Motor neuron (in vitro differentiated cells): ENCODE results near the gene FAM110D. TPM values are rescaled to one million over a fixed set of nuclear protein-coding genes. Genes with fewer than 3 reads are reported as not detected.

Experiments
- ATAC-seq, 8 experiments: fragments of 200-7000 bp; cut with Tn5 transposase; replicated peaks in 6 of 8; 2 replicates each; pipeline ENCODE4 v1.8.0; 2021; ENCODE audit warnings: mild to moderate bottlenecking in 8 of 8, moderate library complexity in 8 of 8
- H3K27ac ChIP-seq, 2 donors: fragments of 250-450 bp; sonication (Bioruptor Pico); 2 replicates each; pipeline ENCODE4 v1.9.0; 2021; ENCODE audit warnings: antibody characterized with exemption in 2 of 2, mild to moderate bottlenecking in 2 of 2, moderate library complexity in 1 of 2
- H3K4me1 ChIP-seq, 2 donors: fragments of 250-450 bp; sonication (Bioruptor Pico); replicated peaks in 1 of 2; 2 replicates each; pipeline ENCODE4 v1.6.1; 2021; ENCODE audit warnings: antibody characterized with exemption in 2 of 2, mild to moderate bottlenecking in 2 of 2, moderate library complexity in 1 of 2
- H3K4me3 ChIP-seq, 5 donors: fragments of 250-450 bp; sonication (Bioruptor Pico); 2 replicates each; pipeline ENCODE4 v1.9.0; 2021; ENCODE audit warnings: antibody characterized with exemption in 5 of 5, mild to moderate bottlenecking in 5 of 5, moderate library complexity in 4 of 5
- WGBS, 10 experiments: fragments of 450-650 bp; shearing (Covaris generic); methylation state at CpG; one replicate each; pipeline ENCODE4 v1.0.0; 2022; 5-methylcytosine and 5-hydroxymethylcytosine counted together
- in situ Hi-C, 9 experiments: fragments of 400-800 bp; cut with MboI; loops; one replicate each; pipeline ENCODE4 v1.15.0; 2021; ENCODE audit warnings: low sequenced_read_pairs in 9 of 9, low pct_unique_long_range_greater_than_20kb in 2 of 9; ENCODE audit not compliant: unreplicated experiment in 9 of 9
- total RNA-seq, 8 experiments: library from RNA; unstranded; fragments of 300-600 nt; gene quantifications; 2 replicates each; pipeline versions ENCODE4 v1.2.3 to v1.2.4, GENCODE V29; 2022

Gene FAM110D
- total RNA-seq, 8 experiments from 2014 or later = 0.15 to 1.1 (median 0.52) TPM

DNA sequence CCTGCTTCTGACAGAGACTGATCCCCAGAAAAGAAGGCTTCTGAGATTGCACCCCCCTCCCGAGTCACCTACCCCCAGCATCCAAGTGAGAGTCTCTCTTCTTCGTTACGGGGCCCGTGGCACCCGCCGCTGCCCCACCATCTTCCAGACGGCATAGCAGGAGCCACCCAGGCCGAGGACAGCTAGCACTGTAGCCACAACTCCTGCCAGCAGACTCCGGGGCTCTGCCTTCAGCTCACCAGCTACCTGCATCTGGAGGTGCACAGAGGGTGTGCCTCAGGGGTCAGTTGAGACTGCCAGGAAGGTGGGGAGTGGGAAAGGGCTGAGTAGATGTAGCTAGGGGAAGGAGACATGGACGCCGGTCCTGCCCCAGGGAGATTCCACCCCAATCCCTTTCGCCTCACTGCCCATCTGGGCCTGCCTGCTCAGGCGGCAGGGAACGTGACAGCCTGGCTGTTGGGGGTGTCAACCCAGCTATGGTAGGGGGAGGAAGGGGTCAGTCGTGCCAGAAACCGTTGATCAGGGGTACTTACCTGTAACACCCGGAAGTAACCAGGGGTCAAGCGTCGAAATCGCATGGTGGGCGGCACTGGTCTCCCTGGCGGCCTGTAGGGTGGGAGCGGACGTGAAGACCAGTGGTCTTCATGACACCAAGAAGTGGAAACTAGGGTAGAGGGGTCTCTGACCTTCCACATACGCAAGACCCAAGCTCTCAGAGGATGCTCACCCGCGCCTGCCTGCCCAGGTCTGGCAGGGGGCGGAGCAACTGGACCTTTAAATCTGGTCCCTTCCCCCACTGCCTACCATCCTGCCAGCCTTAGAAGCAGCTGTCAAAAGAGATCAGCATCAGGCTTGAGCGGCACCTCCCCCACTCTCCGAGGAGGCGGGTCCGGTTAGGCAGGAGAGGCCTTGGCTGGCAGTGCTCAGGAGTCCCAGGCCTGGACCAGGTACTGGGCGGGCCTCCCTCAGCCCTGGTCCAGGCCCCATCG, 12.5 kb downstream of the FAM110D start, which contains the start of gene ZNF593OS:
Gene ZNF593OS (minus strand): TSS at position 749 of the 989 bp plus-strand sequence. CDS start 171 bp downstream, at position 578.
- in situ Hi-C loops = no loop called here
- H3K4me3 ChIP-seq = peak within 1 kb of the TSS; percentile 65 to 91 (median 76)
- 85 to 93% (median 87%) methylated on average over 2 to 21 of the region's 34 CpGs; no CpG with 5 or more reads in 5 of the 10 experiments for WGBS, 10 experiments
- H3K4me1 ChIP-seq = peaks cover 24 to 29% of the 10 kb centered on the region in 2 donors
- ATAC-seq = no peak
- no peak within 1 kb of the TSS for H3K27ac ChIP-seq

GRCh38 chr1:26175346-26175745, 16.5 kb downstream of the FAM110D start:
- H3K4me1 ChIP-seq = peaks cover 9 to 14% of the 10 kb centered on the region in 2 donors
- 86 to 100% (median 92%) methylated on average over 1 to 5 of the region's 8 CpGs for WGBS, 10 experiments
- no peak for ATAC-seq
- no peak overlapping the region for H3K4me3 ChIP-seq
- in situ Hi-C loops = no loop called here
- no peak overlapping the region for H3K27ac ChIP-seq

DNA sequence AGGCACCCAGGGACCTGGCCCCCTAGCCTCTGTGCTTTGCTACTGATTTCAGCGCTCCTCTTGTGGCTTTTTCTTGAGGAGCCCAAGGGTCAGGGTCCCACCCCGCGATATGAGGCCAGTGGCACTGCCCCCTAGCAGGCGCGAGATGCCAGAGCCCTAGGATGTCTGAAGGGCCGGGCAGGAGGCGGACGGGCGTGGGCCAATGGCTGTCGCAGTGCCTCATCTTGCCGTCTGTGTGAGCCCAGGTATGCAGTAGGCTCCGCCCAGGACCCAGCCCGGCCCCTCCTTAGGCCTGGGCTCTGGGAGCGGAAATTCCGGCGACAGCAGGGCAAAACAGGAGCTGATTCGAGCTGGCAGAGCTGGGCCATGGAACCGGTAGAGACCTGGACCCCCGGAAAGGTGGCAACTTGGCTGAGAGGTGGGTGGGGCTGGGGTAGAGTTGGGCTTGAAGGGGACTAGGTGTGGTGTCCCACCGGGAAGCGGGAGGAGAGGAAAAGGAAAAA, 18.4 kb downstream of the FAM110D start, which contains the start of gene CNKSR1:
Gene CNKSR1 (plus strand): TSS at position 310 of the 503 bp plus-strand sequence. CDS start 57 bp downstream, at position 367.
- in situ Hi-C loops = no loop called here
- H3K4me1 ChIP-seq = no peaks in the 10 kb centered on the region
- WGBS, 10 experiments = 40 to 87% (median 50%) methylated on average over 2 to 8 of the region's 21 CpGs; no CpG with 5 or more reads in 5 of the 10 experiments
- no peak within 1 kb of the TSS for H3K4me3 ChIP-seq
- no peak within 1 kb of the TSS for H3K27ac ChIP-seq
- peak in 2 of 8 experiments; percentile 14 to 29 for ATAC-seq

GRCh38 chr1:26180010-26180506, 21.2 kb downstream of the FAM110D start:
- no peak for ATAC-seq
- Histone ChIP-seq H3K4me3 (no peak overlapping the region), H3K27ac (no peak overlapping the region), H3K4me1 (no peaks in the 10 kb centered on the region)
- 41 to 92% (median 66%) methylated on average over 2 to 4 of the region's 4 CpGs; no CpG with 5 or more reads in 4 of the 10 experiments for WGBS, 10 experiments
- in situ Hi-C loops = no loop called here

DNA sequence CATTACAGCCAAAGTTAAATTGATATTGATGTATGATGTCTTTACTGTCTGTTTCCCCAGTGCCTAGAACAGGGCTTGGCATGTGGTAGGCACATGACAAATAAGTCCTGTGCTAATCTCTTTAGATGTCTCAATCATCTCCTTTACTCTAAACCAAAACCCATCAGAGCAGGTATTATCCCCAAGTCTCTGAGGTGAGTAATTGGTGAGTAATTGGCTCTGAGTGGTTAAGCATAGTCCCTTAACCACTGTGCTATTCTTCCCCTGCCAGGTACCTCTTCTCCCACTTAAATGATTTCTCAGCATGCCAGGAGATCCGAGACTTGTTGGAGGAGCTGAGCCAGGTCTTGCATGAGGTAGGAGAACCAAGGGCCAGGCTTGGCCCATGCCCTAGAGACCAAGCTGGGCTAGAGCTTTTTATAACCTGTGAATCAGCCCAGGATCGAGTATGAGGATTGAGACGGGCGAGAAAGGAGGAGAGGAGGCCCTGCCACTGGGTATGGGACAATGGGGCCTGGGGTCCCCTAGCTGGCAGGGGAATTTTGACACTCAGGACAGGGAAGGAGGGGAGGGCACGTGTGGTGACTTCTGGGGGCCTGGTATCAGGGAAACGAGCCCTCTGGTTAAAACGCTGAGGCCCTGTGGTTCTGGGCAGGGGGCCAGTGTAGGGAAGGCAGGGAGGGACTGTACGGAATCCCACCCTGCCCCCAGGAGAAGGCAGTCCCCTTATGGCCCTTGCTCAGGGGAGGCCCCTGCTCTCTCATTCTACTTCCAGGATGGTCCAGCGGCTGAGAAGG, 22.9 kb downstream of the FAM110D start:
- Histone ChIP-seq H3K4me3 (no peak overlapping the region), H3K4me1 (no peaks in the 10 kb centered on the region), H3K27ac (no peak overlapping the region)
- 48 to 100% (median 58%) methylated on average over 1 to 5 of the region's 9 CpGs; no CpG with 5 or more reads in 5 of the 10 experiments for WGBS, 10 experiments
- in situ Hi-C loops = no loop called here
- peak in 1 of 8 experiments; percentile 6 for ATAC-seq

GRCh38 chr1:26182383-26182696, 23.5 kb downstream of the FAM110D start:
- in situ Hi-C loops = no loop called here
- ATAC-seq = peak in 2 of 8 experiments; percentile 4 to 10
- Histone ChIP-seq H3K4me1 (no peaks in the 10 kb centered on the region), H3K4me3 (no peak overlapping the region), H3K27ac (no peak overlapping the region)
- WGBS, 10 experiments = 73 to 90% methylated on average over 2 to 4 of the region's 7 CpGs; no CpG with 5 or more reads in 8 of the 10 experiments

DNA sequence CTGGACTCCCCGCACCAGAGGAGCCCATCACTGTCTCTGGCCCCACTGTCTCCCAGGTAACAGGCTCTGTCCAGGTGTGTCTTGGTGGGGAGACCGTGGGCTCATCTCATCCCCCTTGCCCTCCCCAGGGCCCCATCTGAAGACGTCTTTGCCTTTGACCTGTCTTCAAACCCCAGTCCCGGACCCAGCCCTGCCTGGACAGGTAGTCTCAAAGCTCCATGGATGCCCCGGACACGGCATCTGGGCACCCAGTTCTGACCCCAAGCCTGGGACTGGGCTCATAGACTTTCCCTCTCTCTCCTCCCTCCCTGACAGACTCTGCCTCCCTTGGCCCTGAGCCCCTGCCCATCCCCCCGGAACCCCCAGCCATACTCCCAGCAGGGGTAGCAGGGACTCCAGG, 25.2 kb downstream of the FAM110D start:
- Histone ChIP-seq H3K27ac (no peak overlapping the region), H3K4me3 (no peak overlapping the region), H3K4me1 (no peaks in the 10 kb centered on the region)
- in situ Hi-C loops = no loop called here
- WGBS, 10 experiments = 100% methylated on average over 1 of the region's 7 CpGs; no CpG with 5 or more reads in 9 of the 10 experiments
- peak in 1 of 8 experiments; percentile 15 for ATAC-seq

- in situ Hi-C loops = no loop called here
- WGBS, 10 experiments = 80 to 100% (median 87%) methylated on average over 1 to 18 of the region's 21 CpGs; no CpG with 5 or more reads in 6 of the 10 experiments
- H3K4me3 ChIP-seq = no peak overlapping the region
- no peaks in the 10 kb centered on the region for H3K4me1 ChIP-seq
- no peak for ATAC-seq
- no peak overlapping the region for H3K27ac ChIP-seq
Measured at GRCh38 chr1:26184883-26185282, 26.0 kb downstream of the FAM110D start.

DNA sequence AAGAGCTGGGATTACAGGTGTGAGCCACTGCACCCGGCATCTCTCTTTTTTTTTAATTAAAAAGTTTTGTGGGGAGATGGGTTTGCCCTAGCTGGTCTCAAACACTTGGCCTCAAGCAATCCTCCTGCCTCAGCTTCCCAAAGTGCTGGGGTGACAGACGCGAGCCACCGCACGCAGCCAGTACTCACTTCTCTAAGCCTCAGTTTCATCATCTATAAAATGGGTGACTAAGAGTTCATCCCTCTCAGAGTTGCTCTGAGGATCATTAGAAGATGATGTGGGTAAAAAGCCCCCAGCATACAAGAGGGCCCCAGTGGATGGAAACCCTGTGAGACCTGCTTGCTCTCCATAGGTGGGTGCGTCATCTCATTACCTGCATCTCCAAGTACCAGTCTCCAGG, 29.0 kb downstream of the FAM110D start:
- in situ Hi-C loops = no loop called here
- no peak overlapping the region for H3K27ac ChIP-seq
- no peak overlapping the region for H3K4me3 ChIP-seq
- WGBS, 10 experiments = 89 to 100% (median 95%) methylated on average over 1 to 6 of the region's 6 CpGs; no CpG with 5 or more reads in 6 of the 10 experiments
- H3K4me1 ChIP-seq = peaks cover 0 to 4% of the 10 kb centered on the region in 2 donors
- ATAC-seq = no peak

DNA sequence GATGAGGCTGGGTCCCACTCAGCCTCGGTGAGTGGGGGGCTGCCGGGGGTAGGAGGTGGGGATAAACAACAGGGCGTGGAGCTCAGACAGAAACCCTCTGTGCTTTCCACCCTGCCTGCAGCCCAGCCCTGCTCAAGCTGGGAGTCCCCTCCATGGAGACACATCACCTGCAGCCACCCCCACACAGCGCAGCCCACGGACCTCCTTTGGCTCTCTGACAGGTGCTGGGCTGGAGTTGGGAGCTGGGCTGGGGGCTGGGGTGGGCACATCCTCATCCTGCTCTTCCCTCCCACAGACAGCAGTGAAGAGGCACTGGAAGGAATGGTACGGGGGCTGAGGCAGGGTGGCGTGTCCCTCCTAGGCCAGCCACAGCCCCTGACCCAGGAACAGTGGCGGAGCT, 29.6 kb downstream of the FAM110D start:
- peak in 2 of 8 experiments; percentile 4 to 12 for ATAC-seq
- Histone ChIP-seq H3K4me3 (no peak overlapping the region), H3K27ac (no peak overlapping the region), H3K4me1 (peaks cover 0 to 4% of the 10 kb centered on the region in 2 donors)
- 94% methylated on average over 8 of the region's 8 CpGs; no CpG with 5 or more reads in 9 of the 10 experiments for WGBS, 10 experiments
- in situ Hi-C loops = no loop called here

- H3K4me1 ChIP-seq = peaks cover 0 to 4% of the 10 kb centered on the region in 2 donors
- peak in 3 of 8 experiments; percentile 4 to 8 (median 5) for ATAC-seq
- 50 to 100% (median 89%) methylated on average over 1 to 6 of the region's 6 CpGs; no CpG with 5 or more reads in 5 of the 10 experiments for WGBS, 10 experiments
- in situ Hi-C loops = no loop called here
- no peak overlapping the region for H3K27ac ChIP-seq
- H3K4me3 ChIP-seq = no peak overlapping the region
Measured at GRCh38 chr1:26189331-26189730, 30.5 kb downstream of the FAM110D start.

GRCh38 chr1:26189751-26190275, 30.9 kb downstream of the FAM110D start:
- peaks cover 0 to 4% of the 10 kb centered on the region in 2 donors for H3K4me1 ChIP-seq
- peak in 3 of 8 experiments; percentile 2 to 12 (median 9) for ATAC-seq
- no peak overlapping the region for H3K27ac ChIP-seq
- H3K4me3 ChIP-seq = no peak overlapping the region
- 80 to 100% (median 84%) methylated on average over 1 to 4 of the region's 7 CpGs; no CpG with 5 or more reads in 4 of the 10 experiments for WGBS, 10 experiments
- in situ Hi-C loops = no loop called here
